BLaER1 (cell line): ENCODE data around the gene PLK2.

Experiments
- H3K27ac ChIP-seq: shearing (Covaris generic); formaldehyde crosslinking; 2 replicates; pipeline ENCODE4 v1.8.1; 2022
- H3K27me3 ChIP-seq: shearing (Covaris generic); formaldehyde crosslinking; 2 replicates; pipeline ENCODE4 v1.8.1; 2022
- H3K36me3 ChIP-seq: shearing (Covaris generic); formaldehyde crosslinking; 2 replicates; pipeline ENCODE4 v1.8.1; 2022
- H3K4me1 ChIP-seq: shearing (Covaris generic); formaldehyde crosslinking; 2 replicates; pipeline ENCODE4 v1.8.1; 2022
- H3K4me2 ChIP-seq: shearing (Covaris generic); formaldehyde crosslinking; 2 replicates; pipeline ENCODE4 v1.8.1; 2022
- H3K4me3 ChIP-seq: shearing (Covaris generic); formaldehyde crosslinking; 2 replicates; pipeline ENCODE4 v1.8.1; 2022
- H3K9ac ChIP-seq: shearing (Covaris generic); formaldehyde crosslinking; 2 replicates; pipeline ENCODE4 v1.8.1; 2022
- H3K9me3 ChIP-seq: shearing (Covaris generic); formaldehyde crosslinking; 2 replicates; pipeline ENCODE4 v1.8.1; 2022
- H4K20me1 ChIP-seq: shearing (Covaris generic); formaldehyde crosslinking; 2 replicates; pipeline ENCODE4 v1.8.1; 2022
- Cebpa-rat ChIP-seq: shearing (Covaris generic); IDR thresholded peaks from 2 replicates; pipeline ENCODE4 v1.8.1; 2022

Gene PLK2

GRCh38 chr5:58452566-58453258 is 7.2 kb downstream of the PLK2 start:
- no peak overlapping the region for H3K9ac ChIP-seq
- peaks cover 35% of the 10 kb centered on the region for H3K36me3 ChIP-seq
- no peak overlapping the region for H3K27ac ChIP-seq
- no peaks in the 10 kb centered on the region for H3K27me3 ChIP-seq
- no peaks in the 10 kb centered on the region for H3K4me1 ChIP-seq
- H4K20me1 ChIP-seq, result no peaks in the 10 kb centered on the region
- H3K4me3 ChIP-seq, result no peak overlapping the region
- TF ChIP-seq Cebpa-rat, result no peak
- no peak overlapping the region for H3K4me2 ChIP-seq
- H3K9me3 ChIP-seq, result no peaks in the 10 kb centered on the region

DNA sequence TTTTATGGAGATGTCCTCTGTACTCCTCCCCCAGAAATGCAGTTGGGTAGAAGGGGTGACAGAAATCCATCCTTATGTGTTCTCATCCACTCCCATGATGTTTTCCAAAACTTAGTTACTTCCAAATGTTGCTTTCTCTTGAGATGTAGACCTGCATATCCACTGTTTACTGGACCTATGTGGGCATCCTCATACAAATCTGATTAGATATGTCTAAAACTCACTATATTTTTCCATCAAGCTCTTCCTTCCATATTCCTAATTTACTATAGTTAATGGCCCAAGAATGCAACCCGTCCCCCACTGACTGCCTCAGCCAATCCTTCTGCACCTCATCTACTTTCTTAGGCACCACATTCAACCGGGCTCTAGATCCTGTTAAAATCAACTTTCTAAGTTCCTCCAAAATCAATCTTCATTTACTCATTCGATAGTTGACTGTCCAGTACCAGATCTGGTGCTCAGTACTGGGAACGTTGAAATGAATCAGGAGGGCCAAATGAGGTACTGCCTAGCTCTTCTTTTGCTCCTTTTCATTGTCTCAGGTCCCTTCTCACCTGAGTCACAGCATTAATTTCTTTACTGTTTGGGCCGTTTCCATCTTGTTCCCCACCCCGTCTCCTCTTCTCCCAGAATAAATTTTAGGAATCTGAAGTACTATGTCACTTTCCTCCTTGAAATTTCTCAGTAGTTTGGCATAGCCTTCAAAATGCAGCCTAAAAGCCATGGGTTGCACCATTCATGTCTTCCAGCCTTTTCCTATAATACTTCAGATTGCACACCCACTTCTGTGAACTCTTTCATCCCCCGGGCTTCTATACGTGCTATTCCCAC is 7.9 kb downstream of the PLK2 start:
- H3K9ac ChIP-seq, result no peak overlapping the region
- H3K27me3 ChIP-seq, result no peaks in the 10 kb centered on the region
- no peak overlapping the region for H3K4me3 ChIP-seq
- TF ChIP-seq Cebpa-rat, result no peak
- no peaks in the 10 kb centered on the region for H3K9me3 ChIP-seq
- H3K4me1 ChIP-seq, result no peaks in the 10 kb centered on the region
- peaks cover 31% of the 10 kb centered on the region for H3K36me3 ChIP-seq
- no peak overlapping the region for H3K27ac ChIP-seq
- no peak overlapping the region for H3K4me2 ChIP-seq
- no peaks in the 10 kb centered on the region for H4K20me1 ChIP-seq

GRCh38 chr5:58450811-58451629 is 8.9 kb downstream of the PLK2 start:
- H3K9me3 ChIP-seq, result peaks cover 6% of the 10 kb centered on the region; the same call in 1 of the 2 replicates
- no peak overlapping the region for H3K9ac ChIP-seq
- H3K4me1 ChIP-seq, result no peaks in the 10 kb centered on the region
- no peaks in the 10 kb centered on the region for H4K20me1 ChIP-seq
- TF ChIP-seq Cebpa-rat, result no peak
- H3K36me3 ChIP-seq, result peaks cover 24% of the 10 kb centered on the region
- H3K27ac ChIP-seq, result no peak overlapping the region
- no peak overlapping the region for H3K4me3 ChIP-seq
- H3K27me3 ChIP-seq, result no peaks in the 10 kb centered on the region
- H3K4me2 ChIP-seq, result no peak overlapping the region

GRCh38 chr5:58450018-58450417 is 9.9 kb downstream of the PLK2 start:
- Histone ChIP-seq H3K9ac (no peak overlapping the region), H3K27me3 (no peaks in the 10 kb centered on the region), H4K20me1 (no peaks in the 10 kb centered on the region), H3K27ac (no peak overlapping the region), H3K4me3 (no peak overlapping the region), H3K4me2 (no peak overlapping the region), H3K36me3 (peaks cover 14% of the 10 kb centered on the region), H3K9me3 (peaks cover 8% of the 10 kb centered on the region; the same call in 1 of the 2 replicates), H3K4me1 (no peaks in the 10 kb centered on the region)
- TF ChIP-seq Cebpa-rat, result no peak

GRCh38 chr5:58447226-58447625 is 12.7 kb downstream of the PLK2 start:
- Histone ChIP-seq H4K20me1 (no peaks in the 10 kb centered on the region), H3K27ac (no peak overlapping the region), H3K36me3 (no peaks in the 10 kb centered on the region), H3K4me3 (no peak overlapping the region), H3K4me2 (no peak overlapping the region), H3K4me1 (no peaks in the 10 kb centered on the region), H3K9me3 (peaks cover 8% of the 10 kb centered on the region; the same call in 1 of the 2 replicates), H3K9ac (no peak overlapping the region), H3K27me3 (no peaks in the 10 kb centered on the region)
- TF ChIP-seq Cebpa-rat, result no peak

DNA sequence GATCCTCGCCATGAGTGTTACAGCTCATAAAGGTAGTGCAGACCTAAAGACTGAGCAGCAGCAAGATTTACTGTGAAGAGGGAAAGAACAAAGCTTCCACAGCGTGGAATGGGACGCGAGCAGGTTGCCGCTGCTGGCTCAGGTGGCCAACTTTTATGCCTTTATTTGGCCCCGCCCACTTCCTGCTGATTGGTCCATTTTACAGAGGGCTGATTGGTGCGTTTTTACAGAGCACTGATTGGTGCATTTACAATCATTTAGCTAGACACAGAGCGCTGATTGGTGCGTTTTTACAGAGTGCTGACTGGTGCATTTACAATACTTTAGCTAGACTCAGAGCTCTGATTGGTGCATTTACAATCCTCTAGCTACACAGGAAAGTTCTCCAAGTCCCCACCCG is 13.9 kb downstream of the PLK2 start:
- no peaks in the 10 kb centered on the region for H4K20me1 ChIP-seq
- H3K9ac ChIP-seq, result no peak overlapping the region
- H3K4me3 ChIP-seq, result no peak overlapping the region
- TF ChIP-seq Cebpa-rat, result no peak
- H3K9me3 ChIP-seq, result peaks cover 8% of the 10 kb centered on the region; the same call in 1 of the 2 replicates
- H3K27ac ChIP-seq, result no peak overlapping the region
- no peaks in the 10 kb centered on the region for H3K36me3 ChIP-seq
- H3K27me3 ChIP-seq, result no peaks in the 10 kb centered on the region
- no peak overlapping the region for H3K4me2 ChIP-seq
- no peaks in the 10 kb centered on the region for H3K4me1 ChIP-seq

- Histone ChIP-seq H3K4me2 (no peak overlapping the region), H3K27ac (no peak overlapping the region), H3K9me3 (peaks cover 8% of the 10 kb centered on the region; the same call in 1 of the 2 replicates), H3K36me3 (no peaks in the 10 kb centered on the region), H3K9ac (no peak overlapping the region), H3K4me1 (no peaks in the 10 kb centered on the region), H3K4me3 (no peak overlapping the region), H4K20me1 (no peaks in the 10 kb centered on the region), H3K27me3 (no peaks in the 10 kb centered on the region)
- TF ChIP-seq Cebpa-rat, result no peak
Measured at GRCh38 chr5:58444805-58445204, 15.1 kb downstream of the PLK2 start.

DNA sequence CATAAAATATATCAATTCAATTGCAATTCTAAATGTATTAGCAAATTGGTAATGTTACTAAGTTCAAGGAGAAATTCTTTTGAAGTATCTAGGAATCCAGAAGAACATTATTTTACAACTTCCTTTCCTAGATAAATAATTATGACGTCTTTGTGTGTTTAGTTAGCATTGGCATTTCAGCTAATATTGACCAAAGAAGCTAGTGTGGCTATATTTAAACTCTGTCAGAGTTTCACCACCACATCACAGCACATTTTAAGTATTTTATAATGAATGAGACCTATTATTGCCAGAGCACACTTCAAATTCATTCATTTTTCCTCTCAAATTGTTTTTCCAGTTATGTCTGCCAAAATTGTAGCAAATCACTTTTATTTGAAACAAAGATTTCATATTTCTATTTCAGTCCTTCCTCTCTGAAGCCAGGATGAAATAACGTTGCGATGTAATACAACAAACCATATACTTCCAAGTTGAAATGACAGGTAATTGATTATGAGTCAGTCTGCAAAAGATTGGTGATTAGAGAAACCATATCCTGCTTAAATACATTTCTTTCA is 18.9 kb downstream of the PLK2 start:
- Histone ChIP-seq H3K9ac (no peak overlapping the region), H3K4me2 (no peak overlapping the region), H3K36me3 (no peaks in the 10 kb centered on the region), H3K4me3 (no peak overlapping the region), H3K27me3 (no peaks in the 10 kb centered on the region), H3K9me3 (peaks cover 2% of the 10 kb centered on the region; the same call in 1 of the 2 replicates), H4K20me1 (no peaks in the 10 kb centered on the region), H3K27ac (no peak overlapping the region), H3K4me1 (no peaks in the 10 kb centered on the region)
- no peak for TF ChIP-seq Cebpa-rat

- Histone ChIP-seq H3K9me3 (no peaks in the 10 kb centered on the region), H4K20me1 (no peaks in the 10 kb centered on the region), H3K4me1 (no peaks in the 10 kb centered on the region), H3K9ac (no peak overlapping the region), H3K4me2 (no peak overlapping the region), H3K36me3 (no peaks in the 10 kb centered on the region), H3K4me3 (no peak overlapping the region), H3K27ac (no peak overlapping the region), H3K27me3 (no peaks in the 10 kb centered on the region)
- TF ChIP-seq Cebpa-rat, result no peak
Measured at GRCh38 chr5:58439094-58439644, 20.7 kb downstream of the PLK2 start.
